ENCODE data around the gene STX8.

DNA sequence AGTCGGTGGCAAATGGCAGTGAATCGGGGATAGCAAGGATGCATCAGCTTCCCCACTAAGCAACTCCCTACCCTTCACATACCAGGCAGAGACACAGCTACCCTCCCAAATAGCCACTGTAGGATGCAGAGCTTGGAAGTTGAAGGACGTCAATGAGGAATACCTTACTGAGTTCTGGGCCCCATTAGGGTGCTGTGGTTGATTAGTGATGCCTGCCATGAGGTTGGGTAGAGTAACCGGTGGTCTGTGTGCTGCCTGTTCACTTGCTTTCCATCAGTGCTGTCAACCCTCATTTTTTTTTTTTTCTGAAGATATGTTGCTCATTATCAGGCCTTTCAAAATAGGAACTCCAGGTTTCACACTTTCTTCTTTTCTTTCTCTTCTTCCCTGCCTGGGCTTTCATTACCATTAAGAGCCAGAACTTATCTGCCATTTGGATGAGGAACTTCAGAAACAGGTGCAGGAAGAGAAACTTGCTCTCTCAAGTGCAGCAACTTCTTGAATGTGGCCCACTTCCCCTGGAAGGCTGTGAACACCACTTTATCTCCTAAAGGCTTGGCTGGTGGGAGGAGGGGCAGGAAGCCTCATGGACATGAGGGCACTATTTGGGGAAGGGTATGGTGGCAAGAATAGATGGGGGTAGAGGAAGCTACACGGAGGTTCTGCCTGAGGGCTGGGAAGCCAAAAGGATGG, 370.8 kb downstream of the STX8 start:
- TF ChIP-seq, protein P1, sequence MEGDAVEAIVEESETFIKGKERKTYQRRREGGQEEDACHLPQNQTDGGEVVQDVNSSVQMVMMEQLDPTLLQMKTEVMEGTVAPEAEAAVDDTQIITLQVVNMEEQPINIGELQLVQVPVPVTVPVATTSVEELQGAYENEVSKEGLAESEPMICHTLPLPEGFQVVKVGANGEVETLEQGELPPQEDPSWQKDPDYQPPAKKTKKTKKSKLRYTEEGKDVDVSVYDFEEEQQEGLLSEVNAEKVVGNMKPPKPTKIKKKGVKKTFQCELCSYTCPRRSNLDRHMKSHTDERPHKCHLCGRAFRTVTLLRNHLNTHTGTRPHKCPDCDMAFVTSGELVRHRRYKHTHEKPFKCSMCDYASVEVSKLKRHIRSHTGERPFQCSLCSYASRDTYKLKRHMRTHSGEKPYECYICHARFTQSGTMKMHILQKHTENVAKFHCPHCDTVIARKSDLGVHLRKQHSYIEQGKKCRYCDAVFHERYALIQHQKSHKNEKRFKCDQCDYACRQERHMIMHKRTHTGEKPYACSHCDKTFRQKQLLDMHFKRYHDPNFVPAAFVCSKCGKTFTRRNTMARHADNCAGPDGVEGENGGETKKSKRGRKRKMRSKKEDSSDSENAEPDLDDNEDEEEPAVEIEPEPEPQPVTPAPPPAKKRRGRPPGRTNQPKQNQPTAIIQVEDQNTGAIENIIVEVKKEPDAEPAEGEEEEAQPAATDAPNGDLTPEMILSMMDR (IDR thresholded peaks at IDR 0.05 in 2 of 3, conservative IDR thresholded peaks at IDR 0.05 in 1 of 3; ENCODE audit: insufficient read depth in 2 of 3, low read depth in 1 of 3, low read length in 3 of 3): no peak
- TF ChIP-seq KDM4B (IDR thresholded peaks at IDR 0.05; ENCODE audit: borderline replicate concordance in 2 of 2, low read depth in 1 of 2) (no peak), SMAD4 (CRISPR knock-in tag; conservative IDR thresholded peaks at IDR 0.05) (no peak), U2AF2 (optimal IDR thresholded peaks at IDR 0.05; ENCODE audit: low read depth, low read length) (no peak), RAD21 (CRISPR knock-in tag; conservative IDR thresholded peaks at IDR 0.05 in 1 of 2, IDR thresholded peaks at IDR 0.05 in 1 of 2) (no peak), ZBTB8A (IDR thresholded peaks at IDR 0.05; ENCODE audit: partially characterized antibody) (no peak), CTBP1 (IDR thresholded peaks at IDR 0.05; ENCODE audit: borderline replicate concordance) (no peak), GABPA (tag; conservative IDR thresholded peaks at IDR 0.05; ENCODE audit: low read depth) (no peak), SRF (CRISPR knock-in tag; IDR thresholded peaks at IDR 0.05) (no peak)
- TF ChIP-seq, protein P2, sequence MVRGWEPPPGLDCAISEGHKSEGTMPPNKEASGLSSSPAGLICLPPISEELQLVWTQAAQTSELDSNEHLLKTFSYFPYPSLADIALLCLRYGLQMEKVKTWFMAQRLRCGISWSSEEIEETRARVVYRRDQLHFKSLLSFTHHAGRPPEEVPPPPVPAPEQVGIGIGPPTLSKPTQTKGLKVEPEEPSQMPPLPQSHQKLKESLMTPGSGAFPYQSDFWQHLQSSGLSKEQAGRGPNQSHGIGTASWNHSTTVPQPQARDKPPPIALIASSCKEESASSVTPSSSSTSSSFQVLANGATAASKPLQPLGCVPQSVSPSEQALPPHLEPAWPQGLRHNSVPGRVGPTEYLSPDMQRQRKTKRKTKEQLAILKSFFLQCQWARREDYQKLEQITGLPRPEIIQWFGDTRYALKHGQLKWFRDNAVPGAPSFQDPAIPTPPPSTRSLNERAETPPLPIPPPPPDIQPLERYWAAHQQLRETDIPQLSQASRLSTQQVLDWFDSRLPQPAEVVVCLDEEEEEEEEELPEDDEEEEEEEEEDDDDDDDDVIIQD (CRISPR knock-in tag; IDR thresholded peaks at IDR 0.05): no peak
- TF ChIP-seq, protein P3, sequence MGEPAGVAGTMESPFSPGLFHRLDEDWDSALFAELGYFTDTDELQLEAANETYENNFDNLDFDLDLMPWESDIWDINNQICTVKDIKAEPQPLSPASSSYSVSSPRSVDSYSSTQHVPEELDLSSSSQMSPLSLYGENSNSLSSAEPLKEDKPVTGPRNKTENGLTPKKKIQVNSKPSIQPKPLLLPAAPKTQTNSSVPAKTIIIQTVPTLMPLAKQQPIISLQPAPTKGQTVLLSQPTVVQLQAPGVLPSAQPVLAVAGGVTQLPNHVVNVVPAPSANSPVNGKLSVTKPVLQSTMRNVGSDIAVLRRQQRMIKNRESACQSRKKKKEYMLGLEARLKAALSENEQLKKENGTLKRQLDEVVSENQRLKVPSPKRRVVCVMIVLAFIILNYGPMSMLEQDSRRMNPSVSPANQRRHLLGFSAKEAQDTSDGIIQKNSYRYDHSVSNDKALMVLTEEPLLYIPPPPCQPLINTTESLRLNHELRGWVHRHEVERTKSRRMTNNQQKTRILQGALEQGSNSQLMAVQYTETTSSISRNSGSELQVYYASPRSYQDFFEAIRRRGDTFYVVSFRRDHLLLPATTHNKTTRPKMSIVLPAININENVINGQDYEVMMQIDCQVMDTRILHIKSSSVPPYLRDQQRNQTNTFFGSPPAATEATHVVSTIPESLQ (CRISPR knock-in tag; IDR thresholded peaks at IDR 0.05): no peak
- TF ChIP-seq, protein P4, sequence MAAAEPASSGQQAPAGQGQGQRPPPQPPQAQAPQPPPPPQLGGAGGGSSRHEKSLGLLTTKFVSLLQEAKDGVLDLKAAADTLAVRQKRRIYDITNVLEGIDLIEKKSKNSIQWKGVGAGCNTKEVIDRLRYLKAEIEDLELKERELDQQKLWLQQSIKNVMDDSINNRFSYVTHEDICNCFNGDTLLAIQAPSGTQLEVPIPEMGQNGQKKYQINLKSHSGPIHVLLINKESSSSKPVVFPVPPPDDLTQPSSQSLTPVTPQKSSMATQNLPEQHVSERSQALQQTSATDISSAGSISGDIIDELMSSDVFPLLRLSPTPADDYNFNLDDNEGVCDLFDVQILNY (CRISPR knock-in tag; IDR thresholded peaks at IDR 0.05): no peak
